H1 (cell line): ENCODE data around the gene PSORS1C1.

ENCODE experiments used
- CTCF ChIP-seq, 3 experiments: IDR thresholded peaks; 1 replicate in 2 of 3; 2 replicates in 1 of 3; pipeline versions ENCODE4 v1.5.1 to v1.6.1; 2011; ENCODE audit warnings: low read length in 3 of 3, mild to moderate bottlenecking in 3 of 3, inconsistent platforms in 2 of 3, low read depth in 1 of 3, moderate library complexity in 1 of 3; ENCODE audit not compliant: insufficient read depth in 1 of 3; ENCODE audit errors: control extremely low read depth in 1 of 3
- EZH2 ChIP-seq: fragments of 200-600 bp; sonication (generic); IDR thresholded peaks from 2 replicates; pipeline ENCODE4 v1.7.1; 2012; ENCODE audit warnings: low read depth, mild to moderate bottlenecking, moderate library complexity, low read length, inconsistent platforms; ENCODE audit not compliant: severe bottlenecking
- GTF2F1 ChIP-seq: IDR thresholded peaks from 2 replicates; pipeline ENCODE4 v1.6.1; 2012; ENCODE audit warnings: low read depth, low read length, improper control_type of control experiment, borderline replicate concordance
- MAX ChIP-seq: IDR thresholded peaks from 2 replicates; pipeline ENCODE4 v1.6.1; 2012; ENCODE audit warnings: inconsistent platforms
- POLR2AphosphoS5 ChIP-seq: IDR thresholded peaks from 2 replicates; pipeline ENCODE4 v1.6.1; 2011; ENCODE audit warnings: low read depth, low read length

- no peak for TF ChIP-seq CTCF (IDR thresholded peaks at IDR 0.05; ENCODE audit: control extremely low read depth in 1 of 3, insufficient read depth in 1 of 3, low read depth in 1 of 3, low read length in 3 of 3)
- TF ChIP-seq GTF2F1 = no peak
- no peak for TF ChIP-seq EZH2
- TF ChIP-seq POLR2AphosphoS5 = no peak
- TF ChIP-seq MAX = no peak
Observed at GRCh38 chr6:31094389-31094881, 20.2 kb upstream of the PSORS1C1 start.
